PC-9 (cell line): ENCODE measurements around the gene TTC8.

Experiments
- CTCF ChIP-seq: fragments of 200-600 bp; sonication (generic); conservative IDR thresholded peaks from 2 replicates; pipeline ENCODE4 v1.6.1; 2017; ENCODE audit warnings: mixed run types, antibody characterized with exemption, mild to moderate bottlenecking, moderate library complexity
- EZH2 ChIP-seq: fragments of 200-600 bp; sonication (generic); IDR thresholded peaks from 2 replicates; pipeline ENCODE4 v1.8.0; 2017; ENCODE audit warnings: antibody characterized with exemption, low read depth

- TF ChIP-seq CTCF = no peak
- no peak for TF ChIP-seq EZH2
Observed at GRCh38 chr14:88792473-88793258, 31.8 kb upstream of the TTC8 start, which contains the start of gene EML5.
